Activated CD4-positive, CD25-positive, alpha-beta regulatory T cell treated with anti-CD3 and anti-CD28 coated beads, Interleukin-2, amount 50 U/mL, for 16 hours (primary cell): ENCODE results near the gene ERCC6.

ENCODE experiments used
- DNase-seq: peaks from one replicate; pipeline ENCODE4 v3.0.0-alpha.2; 2020; ENCODE audit warnings: low read depth, low spot score

The ERCC6 gene

GRCh38 chr10:49512121-49512809, 26.7 kb downstream of the ERCC6 start:
- no peak for DNase-seq

- DNase-seq = no peak
Measured at GRCh38 chr10:49509771-49510303, 29.1 kb downstream of the ERCC6 start.

GRCh38 chr10:49508654-49509053, 30.3 kb downstream of the ERCC6 start:
- DNase-seq = no peak

- no peak for DNase-seq
Measured at GRCh38 chr10:49508249-49508648, 30.7 kb downstream of the ERCC6 start.

GRCh38 chr10:49505589-49505988, 33.3 kb downstream of the ERCC6 start:
- DNase-seq = no peak

- no peak for DNase-seq
Measured at GRCh38 chr10:49505076-49505475, 33.8 kb downstream of the ERCC6 start.

GRCh38 chr10:49504528-49504927, 34.4 kb downstream of the ERCC6 start:
- no peak for DNase-seq

- DNase-seq = no peak
Measured at GRCh38 chr10:49502358-49502757, 36.6 kb downstream of the ERCC6 start.

- no peak for DNase-seq
Measured at GRCh38 chr10:49500412-49500811, 38.5 kb downstream of the ERCC6 start.

GRCh38 chr10:49499305-49499851, 39.5 kb downstream of the ERCC6 start:
- DNase-seq = no peak

- DNase-seq = no peak
Measured at GRCh38 chr10:49498425-49498824, 40.5 kb downstream of the ERCC6 start.

- DNase-seq = no peak
Measured at GRCh38 chr10:49497358-49497757, 41.6 kb downstream of the ERCC6 start.

GRCh38 chr10:49488056-49488717, 50.7 kb downstream of the ERCC6 start:
- no peak for DNase-seq

- DNase-seq = no peak
Measured at GRCh38 chr10:49486738-49487137, 52.2 kb downstream of the ERCC6 start.

- no peak for DNase-seq
Measured at GRCh38 chr10:49486009-49486408, 52.9 kb downstream of the ERCC6 start.

- DNase-seq = no peak
Measured at GRCh38 chr10:49484486-49485235, 54.3 kb downstream of the ERCC6 start.

GRCh38 chr10:49478819-49479218, 60.1 kb downstream of the ERCC6 start:
- DNase-seq = no peak

- DNase-seq = no peak
Measured at GRCh38 chr10:49474901-49475300, 64.0 kb downstream of the ERCC6 start.

GRCh38 chr10:49471532-49471931, 67.4 kb downstream of the ERCC6 start:
- DNase-seq = no peak

GRCh38 chr10:49465736-49466135, 73.2 kb downstream of the ERCC6 start:
- no peak for DNase-seq
